ENCODE measurements around the gene SLC39A1.
"Not testable (repeated sequence)": the region's sequence is repeated elsewhere in the genome, so short reads cannot be mapped to it uniquely, and the experiment has no call there.

The SLC39A1 gene

GRCh38 chr1:153928791-153929341 is 34.5 kb downstream of the SLC39A1 start:
- ATAC-seq: no peak

GRCh38 chr1:153928245-153928644 is 35.1 kb downstream of the SLC39A1 start:
- no peak for ATAC-seq

GRCh38 chr1:153926405-153926804 is 36.9 kb downstream of the SLC39A1 start:
- no peak for ATAC-seq

DNA sequence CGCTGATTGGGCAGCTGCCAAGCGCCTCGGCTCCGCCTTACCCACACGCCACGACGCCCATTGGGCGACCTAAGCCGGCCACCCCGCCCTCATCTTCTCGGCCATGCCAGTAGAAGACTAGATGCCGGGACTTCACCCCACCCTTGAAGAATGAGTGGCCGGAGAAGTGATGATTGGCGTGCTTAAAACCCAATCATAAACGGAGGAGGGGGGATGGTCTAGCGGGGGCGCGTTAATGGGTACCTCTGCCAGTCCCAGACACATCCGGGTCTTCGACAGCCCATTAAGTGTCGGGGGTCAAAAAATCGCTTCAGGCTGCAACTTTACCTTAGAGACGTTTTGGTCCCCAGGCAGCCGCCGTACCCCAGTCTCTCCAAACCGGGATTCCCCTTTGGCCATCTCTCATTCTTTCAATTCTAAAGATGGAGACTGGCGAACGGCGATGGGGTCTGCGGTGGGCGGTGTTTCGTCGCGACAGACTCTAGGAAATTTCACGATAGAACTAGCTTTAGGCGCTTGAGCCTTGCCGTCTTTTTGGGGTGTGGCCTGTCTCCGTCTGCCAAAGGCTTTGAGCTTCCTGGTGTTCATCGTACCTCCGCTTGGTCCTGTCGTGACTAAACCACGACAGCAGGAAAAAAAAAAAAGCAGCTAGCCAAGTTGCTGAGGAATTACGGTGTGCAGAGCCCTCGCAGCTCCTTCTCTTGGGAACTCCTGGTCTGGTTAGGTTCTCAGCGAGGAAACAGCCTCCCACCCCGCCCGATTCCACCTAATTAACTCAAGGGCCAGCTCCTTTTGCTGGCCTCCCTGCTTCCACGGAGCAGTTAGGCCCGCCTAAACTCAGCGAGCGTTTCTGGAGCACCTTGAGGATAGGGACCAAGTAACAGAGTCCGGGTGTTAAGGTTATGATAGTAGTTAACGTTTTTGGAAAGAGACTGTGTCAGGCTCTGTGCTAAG is 40.1 kb downstream of the SLC39A1 start, which contains the start of gene GATAD2B:
Gene GATAD2B (minus strand): TSS at position 1 of the 954 bp plus-strand sequence. CDS start 94,625 bp downstream, outside the sequence.
- ATAC-seq: peak; percentile 95 to 96

GRCh38 chr1:153922076-153922971 is 41.0 kb downstream of the SLC39A1 start:
- ATAC-seq: peak; percentile 6 to 19

DNA sequence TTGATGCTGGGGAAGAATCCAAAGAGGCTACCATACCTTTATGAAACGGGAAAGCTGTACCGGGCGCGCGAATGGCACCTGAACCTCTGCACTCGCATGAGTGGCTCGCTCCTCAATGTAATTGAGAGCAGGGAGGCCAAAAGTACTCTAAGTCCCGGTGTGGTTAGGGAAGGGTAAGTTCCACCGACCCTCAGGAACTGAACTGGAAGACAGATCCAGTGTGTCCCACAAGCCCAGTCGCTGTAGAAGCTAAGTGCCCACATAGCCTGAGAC is 41.6 kb downstream of the SLC39A1 start:
- ATAC-seq: no peak

DNA sequence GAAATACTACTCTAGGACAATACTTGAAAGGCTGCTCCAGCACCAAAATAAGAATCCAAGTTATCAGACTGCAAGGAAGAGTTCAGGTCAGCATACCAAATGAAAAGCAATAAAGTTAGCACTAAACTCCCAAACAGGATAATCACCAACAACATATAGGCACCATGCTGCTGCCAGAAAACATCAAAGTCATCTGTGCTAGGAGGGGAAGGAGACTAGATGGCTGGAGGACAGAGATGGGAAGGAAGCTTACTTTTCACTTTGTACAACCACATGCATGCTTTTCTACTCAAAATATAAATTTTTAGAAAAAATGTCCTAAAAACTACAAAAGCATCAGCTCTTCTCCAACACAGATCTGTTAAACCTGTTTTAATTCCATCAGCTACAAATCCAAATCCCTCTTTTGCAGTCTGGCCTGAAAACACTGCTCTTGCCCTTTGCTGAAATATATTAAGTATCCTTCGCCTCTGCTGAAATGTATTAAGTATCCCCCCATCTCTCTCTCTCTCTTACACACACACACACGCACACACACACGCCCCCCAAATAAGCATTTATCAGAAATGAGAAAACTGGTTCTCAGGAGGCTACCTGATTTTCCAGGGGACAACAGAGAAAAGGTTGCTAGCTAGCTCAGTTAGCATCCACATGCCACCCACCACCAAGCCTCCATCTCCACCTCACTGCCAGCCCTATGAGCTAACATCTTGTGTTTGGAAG is 42.1 kb downstream of the SLC39A1 start:
- no peak for ATAC-seq

DNA sequence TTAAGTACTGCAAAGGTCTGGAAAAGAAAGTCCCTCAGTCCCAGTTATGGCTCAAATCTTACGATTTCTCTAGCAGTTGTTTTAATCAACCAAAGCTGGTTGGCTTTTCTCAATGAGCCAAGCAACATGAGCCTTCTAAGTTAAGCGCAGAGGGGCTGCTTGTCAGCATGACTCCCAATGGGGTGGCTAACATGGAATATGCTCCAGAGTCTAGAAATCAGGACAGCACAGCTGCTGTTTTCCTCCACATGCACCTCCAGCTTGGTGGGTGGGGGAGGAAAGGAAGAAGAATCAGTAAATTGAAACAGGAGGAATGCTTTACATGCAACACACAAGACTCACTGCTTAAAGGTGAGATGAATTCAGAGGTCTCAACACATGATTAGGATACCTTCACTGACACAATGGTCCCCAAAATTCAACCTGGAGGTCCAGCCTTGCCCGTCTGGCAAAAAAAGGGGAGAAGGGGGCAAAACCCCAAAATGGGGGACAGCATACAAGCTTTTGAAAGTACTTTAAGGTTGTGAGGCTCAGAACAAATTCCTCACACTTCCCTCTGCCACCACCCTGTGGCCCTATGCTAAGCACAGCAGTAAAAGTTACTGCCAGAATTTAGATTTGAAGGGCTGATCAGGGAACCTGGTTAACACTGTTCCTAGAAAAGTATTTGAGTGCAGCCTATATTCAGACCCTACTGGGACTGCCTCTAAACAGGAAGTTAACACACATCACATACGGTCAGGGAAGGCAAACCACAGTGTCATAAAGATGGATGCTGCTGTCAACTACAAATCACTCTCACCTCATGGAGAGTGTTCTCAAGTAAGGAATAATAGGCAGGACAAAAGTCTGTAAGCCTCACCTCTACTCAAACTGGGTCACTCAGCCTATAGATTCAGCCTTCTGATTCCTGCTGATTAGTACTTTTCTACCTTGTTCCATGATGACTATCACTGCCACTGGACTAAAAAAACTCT is 43.2 kb downstream of the SLC39A1 start:
- no peak for ATAC-seq

DNA sequence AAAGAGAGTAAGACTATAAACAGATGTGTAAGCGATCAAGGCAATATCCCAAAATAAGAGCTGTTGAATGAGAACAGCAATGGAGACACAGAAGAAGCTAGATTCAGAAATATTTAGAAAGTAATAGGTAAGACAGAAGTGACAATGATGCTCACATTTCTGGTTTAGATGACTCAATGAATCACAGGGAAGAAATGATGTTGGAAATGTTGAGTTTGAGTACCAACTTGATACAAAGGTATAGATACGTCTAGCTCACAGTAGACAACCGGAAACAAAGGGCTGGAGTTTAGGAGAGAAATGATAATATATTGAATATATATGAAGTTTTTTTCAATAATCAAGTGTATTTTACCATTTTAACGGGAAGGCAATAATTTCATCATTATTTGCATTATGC is 47.0 kb downstream of the SLC39A1 start:
- peak; percentile 36 to 49 for ATAC-seq

GRCh38 chr1:153912349-153912748 is 51.0 kb downstream of the SLC39A1 start:
- ATAC-seq: no peak

GRCh38 chr1:153910560-153910959 is 52.8 kb downstream of the SLC39A1 start:
- ATAC-seq: not testable (repeated sequence)

Measured in activated CD4-positive, CD25-positive, alpha-beta regulatory T cell treated with anti-CD3 and anti-CD28 coated beads, Interleukin-2, amount 50 U/mL, for 24 hours (primary cell).